ENCODE data around the gene UGT1A1.

UGT1A1 gene

DNA sequence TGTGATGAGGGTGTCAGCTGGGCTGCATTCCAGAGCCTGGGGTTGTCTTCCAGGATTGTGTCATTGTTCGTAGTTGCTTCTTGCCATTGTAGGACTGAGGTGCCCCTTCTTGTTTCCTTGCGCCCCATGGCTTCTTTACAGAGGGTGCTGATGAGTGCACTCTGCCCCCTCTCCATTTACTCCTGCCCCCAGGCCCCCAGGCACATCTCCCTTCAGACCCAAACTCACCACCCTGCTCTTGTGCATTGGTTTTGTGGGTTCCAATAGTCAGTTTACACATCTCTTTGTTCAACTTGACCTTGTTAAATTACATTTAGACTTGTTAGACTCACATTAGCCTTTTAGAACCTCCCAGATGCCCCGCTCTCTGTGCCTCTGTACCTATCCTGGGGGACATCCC, 61.1 kb downstream of the UGT1A1 start:
- DNase-seq (ENCODE audit: insufficient read length, low spot score): no peak
- FAIRE-seq: no peak
- no peak for TF ChIP-seq POLR2A (IDR thresholded peaks at IDR 0.05; ENCODE audit: low read depth, low read length)

DNA sequence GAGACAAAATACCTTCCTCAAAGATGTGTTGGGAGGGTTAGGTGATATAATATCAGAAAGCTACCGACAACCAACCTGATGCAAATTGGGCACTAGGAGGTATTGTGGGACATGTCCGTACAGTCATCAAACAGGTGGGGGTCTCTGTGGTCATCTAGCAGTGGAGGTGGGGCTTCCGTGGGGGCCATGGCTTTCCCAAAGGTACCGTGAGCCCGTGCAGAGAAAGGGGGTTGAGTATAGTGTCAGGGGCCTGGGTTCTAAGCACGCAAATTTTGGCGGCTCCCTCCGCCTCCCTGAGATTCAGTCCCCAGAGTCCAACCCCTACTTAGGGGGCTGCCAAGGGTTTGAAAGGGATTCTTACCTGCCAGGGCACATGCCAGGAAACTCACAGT, 61.6 kb downstream of the UGT1A1 start:
- FAIRE-seq (no peak), DNase-seq (ENCODE audit: insufficient read length, low spot score) (no peak)
- no peak for TF ChIP-seq POLR2A (IDR thresholded peaks at IDR 0.05; ENCODE audit: low read depth, low read length)

DNA sequence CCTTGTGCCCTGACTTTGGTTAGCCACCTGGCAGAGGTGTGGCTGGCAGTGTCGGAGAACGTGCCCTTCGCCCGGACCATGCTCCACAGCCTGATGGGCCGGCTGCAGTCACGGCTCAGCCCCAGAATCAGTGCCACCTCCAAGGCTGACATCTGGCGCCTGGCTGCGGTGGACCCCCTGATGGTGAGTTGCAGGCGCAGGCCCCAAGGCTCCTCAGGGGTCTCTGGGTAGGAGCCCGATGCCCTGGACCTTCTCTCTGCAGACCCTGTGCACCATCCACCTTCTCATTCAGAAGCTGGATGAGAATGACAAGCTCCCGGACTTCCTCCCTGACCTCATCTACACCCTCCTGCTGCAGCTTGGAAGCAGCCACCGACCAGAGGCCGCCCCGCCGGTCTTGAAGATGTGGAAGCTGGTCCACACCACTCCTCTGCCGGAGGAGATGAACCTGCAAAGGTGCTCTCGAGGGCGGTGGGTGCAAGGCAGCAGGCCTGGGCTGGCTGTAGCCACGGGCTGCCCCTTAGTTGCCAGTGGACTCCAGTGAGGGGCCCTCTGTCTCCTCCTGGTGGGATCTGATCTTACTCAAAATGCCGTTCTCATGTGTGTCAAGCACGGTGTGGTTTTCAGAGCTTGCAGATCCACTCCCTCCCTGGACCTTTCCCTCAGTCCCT, 62.2 kb downstream of the UGT1A1 start:
- FAIRE-seq: no peak
- TF ChIP-seq POLR2A (IDR thresholded peaks at IDR 0.05; ENCODE audit: low read depth, low read length): no peak
- DNase-seq (ENCODE audit: insufficient read length, low spot score): no peak
